ENCODE results near the gene RNF220. TPM values are rescaled to one million over a fixed set of nuclear protein-coding genes. Genes with fewer than 3 reads are reported as not detected.

The RNF220 gene
- total RNA-seq, 1 donor from 2014 or later: 89.5 TPM

- H3K4me1 Mint-ChIP-seq (ENCODE audit: low read depth): peaks cover 12% of the 10 kb centered on the region
- no peak overlapping the region for H3K4me3 Mint-ChIP-seq (ENCODE audit: low read depth)
- intact Hi-C loops (cut with micrococcal nuclease): no loop called here
- H3K27me3 Mint-ChIP-seq (ENCODE audit: low read depth): peaks cover 19% of the 10 kb centered on the region
- H3K36me3 Mint-ChIP-seq (ENCODE audit: low read depth): no peaks in the 10 kb centered on the region
- no peak for DNase-seq (ENCODE audit: low spot score)
- H3K9me3 Mint-ChIP-seq: no peaks in the 10 kb centered on the region
- H3K27ac Mint-ChIP-seq: no peak overlapping the region
These were observed 66.9 kb downstream of the RNF220 start for GRCh38 chr1:44471911-44472453.

- Mint-ChIP-seq H3K27ac (no peak overlapping the region), H3K9me3 (no peaks in the 10 kb centered on the region), H3K27me3 (ENCODE audit: low read depth) (peaks cover 19% of the 10 kb centered on the region), H3K4me1 (ENCODE audit: low read depth) (peaks cover 12% of the 10 kb centered on the region), H3K36me3 (ENCODE audit: low read depth) (no peaks in the 10 kb centered on the region), H3K4me3 (ENCODE audit: low read depth) (no peak overlapping the region)
- no peak for DNase-seq (ENCODE audit: low spot score)
- intact Hi-C loops (cut with micrococcal nuclease): no loop called here
These were observed 67.8 kb downstream of the RNF220 start for GRCh38 chr1:44472620-44473525.

GRCh38 chr1:44476891-44477290, 71.8 kb downstream of the RNF220 start:
- Mint-ChIP-seq H3K9me3 (no peaks in the 10 kb centered on the region), H3K27ac (no peak overlapping the region), H3K4me1 (ENCODE audit: low read depth) (peaks cover 12% of the 10 kb centered on the region), H3K4me3 (ENCODE audit: low read depth) (no peak overlapping the region), H3K27me3 (ENCODE audit: low read depth) (peaks cover 14% of the 10 kb centered on the region), H3K36me3 (ENCODE audit: low read depth) (no peaks in the 10 kb centered on the region)
- DNase-seq (ENCODE audit: low spot score): no peak
- intact Hi-C loops (cut with micrococcal nuclease): no loop called here

- peaks cover 31% of the 10 kb centered on the region for H3K27me3 Mint-ChIP-seq (ENCODE audit: low read depth)
- no peaks in the 10 kb centered on the region for H3K9me3 Mint-ChIP-seq
- H3K4me1 Mint-ChIP-seq (ENCODE audit: low read depth): no peaks in the 10 kb centered on the region
- no peak for DNase-seq (ENCODE audit: low spot score)
- no peak overlapping the region for H3K27ac Mint-ChIP-seq
- H3K36me3 Mint-ChIP-seq (ENCODE audit: low read depth): no peaks in the 10 kb centered on the region
- H3K4me3 Mint-ChIP-seq (ENCODE audit: low read depth): no peak overlapping the region
- intact Hi-C loops (cut with micrococcal nuclease): no loop called here
These were observed 76.6 kb downstream of the RNF220 start for GRCh38 chr1:44481701-44482100.

GRCh38 chr1:44483089-44483874, 78.2 kb downstream of the RNF220 start:
- H3K27me3 Mint-ChIP-seq (ENCODE audit: low read depth): peaks cover 31% of the 10 kb centered on the region
- intact Hi-C loops (cut with micrococcal nuclease): no loop called here
- no peaks in the 10 kb centered on the region for H3K9me3 Mint-ChIP-seq

GRCh38 chr1:44484155-44484688, 79.2 kb downstream of the RNF220 start:
- no peak for DNase-seq (ENCODE audit: low spot score)
- Mint-ChIP-seq H3K9me3 (no peaks in the 10 kb centered on the region), H3K36me3 (ENCODE audit: low read depth) (no peaks in the 10 kb centered on the region), H3K4me1 (ENCODE audit: low read depth) (no peaks in the 10 kb centered on the region), H3K4me3 (ENCODE audit: low read depth) (no peak overlapping the region), H3K27me3 (ENCODE audit: low read depth) (peaks cover 31% of the 10 kb centered on the region), H3K27ac (no peak overlapping the region)
- intact Hi-C loops (cut with micrococcal nuclease): no loop called here

More at GRCh38 chr1:44483089-44483874, 78.2 kb downstream of the RNF220 start:
- Mint-ChIP-seq H3K27ac (no peak overlapping the region), H3K36me3 (ENCODE audit: low read depth) (no peaks in the 10 kb centered on the region), H3K4me3 (ENCODE audit: low read depth) (no peak overlapping the region), H3K4me1 (ENCODE audit: low read depth) (no peaks in the 10 kb centered on the region)
- DNase-seq (ENCODE audit: low spot score): no peak

- no peak for DNase-seq (ENCODE audit: low spot score)
- Mint-ChIP-seq H3K27me3 (ENCODE audit: low read depth) (peaks cover 29% of the 10 kb centered on the region), H3K27ac (no peak overlapping the region), H3K4me1 (ENCODE audit: low read depth) (no peaks in the 10 kb centered on the region), H3K4me3 (ENCODE audit: low read depth) (no peak overlapping the region), H3K9me3 (no peaks in the 10 kb centered on the region), H3K36me3 (ENCODE audit: low read depth) (no peaks in the 10 kb centered on the region)
- intact Hi-C loops (cut with micrococcal nuclease): no loop called here
These were observed 80.3 kb downstream of the RNF220 start for GRCh38 chr1:44485229-44485933.

GRCh38 chr1:44485934-44486460, 80.9 kb downstream of the RNF220 start:
- no peak overlapping the region for H3K4me3 Mint-ChIP-seq (ENCODE audit: low read depth)
- H3K27ac Mint-ChIP-seq: no peak overlapping the region
- no peaks in the 10 kb centered on the region for H3K36me3 Mint-ChIP-seq (ENCODE audit: low read depth)
- no peaks in the 10 kb centered on the region for H3K4me1 Mint-ChIP-seq (ENCODE audit: low read depth)
- no peaks in the 10 kb centered on the region for H3K9me3 Mint-ChIP-seq
- peaks cover 29% of the 10 kb centered on the region for H3K27me3 Mint-ChIP-seq (ENCODE audit: low read depth)
- intact Hi-C loops (cut with micrococcal nuclease): no loop called here
- DNase-seq (ENCODE audit: low spot score): no peak

GRCh38 chr1:44489481-44489880, 84.4 kb downstream of the RNF220 start:
- no peak overlapping the region for H3K27ac Mint-ChIP-seq
- H3K4me3 Mint-ChIP-seq (ENCODE audit: low read depth): no peak overlapping the region
- peaks cover 22% of the 10 kb centered on the region for H3K27me3 Mint-ChIP-seq (ENCODE audit: low read depth)
- no peak for DNase-seq (ENCODE audit: low spot score)
- intact Hi-C loops (cut with micrococcal nuclease): no loop called here
- H3K4me1 Mint-ChIP-seq (ENCODE audit: low read depth): no peaks in the 10 kb centered on the region
- H3K9me3 Mint-ChIP-seq: no peaks in the 10 kb centered on the region
- no peaks in the 10 kb centered on the region for H3K36me3 Mint-ChIP-seq (ENCODE audit: low read depth)

- no peak for DNase-seq (ENCODE audit: low spot score)
These were observed 91.6 kb downstream of the RNF220 start for GRCh38 chr1:44496541-44497171.

GRCh38 chr1:44497422-44498170, 92.5 kb downstream of the RNF220 start:
- no peak for DNase-seq (ENCODE audit: low spot score)
- Mint-ChIP-seq H3K27ac (no peak overlapping the region), H3K4me3 (ENCODE audit: low read depth) (no peak overlapping the region), H3K36me3 (ENCODE audit: low read depth) (no peaks in the 10 kb centered on the region), H3K4me1 (ENCODE audit: low read depth) (no peaks in the 10 kb centered on the region), H3K27me3 (ENCODE audit: low read depth) (peaks cover 9% of the 10 kb centered on the region), H3K9me3 (no peaks in the 10 kb centered on the region)
- intact Hi-C loops (cut with micrococcal nuclease): no loop called here

More at GRCh38 chr1:44496541-44497171, 91.6 kb downstream of the RNF220 start:
- Mint-ChIP-seq H3K4me3 (ENCODE audit: low read depth) (no peak overlapping the region), H3K36me3 (ENCODE audit: low read depth) (no peaks in the 10 kb centered on the region), H3K27me3 (ENCODE audit: low read depth) (peaks cover 15% of the 10 kb centered on the region), H3K9me3 (no peaks in the 10 kb centered on the region), H3K4me1 (ENCODE audit: low read depth) (no peaks in the 10 kb centered on the region), H3K27ac (no peak overlapping the region)
- intact Hi-C loops (cut with micrococcal nuclease): no loop called here
